PC-3 (cell line): ENCODE measurements around the gene MZB1.

Source experiments
- CTCF ChIP-seq: fragments of 300-600 bp; sonication (generic); conservative IDR thresholded peaks from 2 replicates; pipeline ENCODE4 v1.5.1; 2017; ENCODE audit warnings: antibody characterized with exemption, low read depth, mild to moderate bottlenecking, low read length
- EZH2 ChIP-seq: fragments of 300-600 bp; sonication (generic); IDR thresholded peaks from one replicate; pipeline ENCODE4 v1.6.1; 2017; ENCODE audit warnings: antibody characterized with exemption, mild to moderate bottlenecking, low read length; ENCODE audit not compliant: unreplicated experiment
- EZH2phosphoT487 ChIP-seq: fragments of 300-600 bp; sonication (generic); IDR thresholded peaks from 2 replicates; pipeline ENCODE4 v1.6.1; 2018; ENCODE audit warnings: mild to moderate bottlenecking, antibody characterized with exemption, low read length, borderline replicate concordance

GRCh38 chr5:139401546-139401945 lies 11.8 kb upstream of the MZB1 start:
- no peak for TF ChIP-seq CTCF
- TF ChIP-seq EZH2 = no peak
- TF ChIP-seq EZH2phosphoT487 = no peak
